HEK293 (cell line): ENCODE results near the gene ATP5ME.

Experiments
- CTCF ChIA-PET: fragments of 350-600 bp; formaldehyde crosslinking; extraction: SDS; loops from one replicate; lab custom pipeline; 2021; ENCODE audit warnings: antibody characterized with exemption; lab: Yijun Ruan, JAX
- POLR2A ChIA-PET: fragments of 300-600 bp; formaldehyde crosslinking; extraction: SDS; loops from one replicate; lab custom pipeline; 2020; ENCODE audit warnings: antibody characterized with exemption, inconsistent platforms; lab: Yijun Ruan, JAX
- H3K27ac ChIP-seq: fragments of 200-500 bp; sonication (Bioruptor generic); 2 replicates; pipeline ENCODE4 v1.5.1; 2014; ENCODE audit warnings: low read depth, low read length, control low read depth, inconsistent platforms; ENCODE audit errors: extremely low read depth
- H3K36me3 ChIP-seq, 2 experiments: fragments of 200-500 bp in 1 of 2; sonication (Bioruptor generic) in 1 of 2; 1 replicate in 1 of 2; 2 replicates in 1 of 2; pipeline ENCODE4 v1.5.1; 2014 to 2017; ENCODE audit warnings: inconsistent platforms in 2 of 2, low read length in 2 of 2; ENCODE audit not compliant: control insufficient read depth in 2 of 2, insufficient read depth in 1 of 2
- H3K4me1 ChIP-seq: fragments of 200-500 bp; sonication (Bioruptor generic); 2 replicates; pipeline ENCODE4 v1.5.1; 2014; ENCODE audit warnings: mild to moderate bottlenecking, low read length, inconsistent platforms; ENCODE audit not compliant: control insufficient read depth, insufficient read depth
- H3K4me3 ChIP-seq: 2 replicates; pipeline ENCODE4 v1.5.1; 2011; ENCODE audit warnings: low read depth, mild to moderate bottlenecking, control low read depth, low read length, moderate library complexity
- H3K9me3 ChIP-seq: fragments of 200-500 bp; sonication (Bioruptor generic); 2 replicates; pipeline ENCODE4 v1.5.1; 2014; ENCODE audit warnings: low read depth, low read length, inconsistent platforms; ENCODE audit not compliant: control insufficient read depth, insufficient read depth
- GFI1B ChIP-seq: fragments of 450-650 bp; formaldehyde crosslinking; IDR thresholded peaks from 2 replicates; pipeline ENCODE4 v1.5.1; 2016; ENCODE audit warnings: missing biosample characterization, missing genetic modification characterization
- OSR2 ChIP-seq: fragments of 450-650 bp; formaldehyde crosslinking; IDR thresholded peaks from 2 replicates; pipeline ENCODE4 v1.5.1; 2016; ENCODE audit warnings: missing biosample characterization, missing genetic modification characterization
- PATZ1 ChIP-seq: fragments of 450-650 bp; formaldehyde crosslinking; IDR thresholded peaks from 2 replicates; pipeline ENCODE4 v1.5.1; 2016; ENCODE audit warnings: missing biosample characterization, missing genetic modification characterization
- PRDM10 ChIP-seq: fragments of 450-650 bp; formaldehyde crosslinking; IDR thresholded peaks from 2 replicates; pipeline ENCODE4 v1.5.1; 2016; ENCODE audit warnings: missing biosample characterization, missing genetic modification characterization
- SCRT2 ChIP-seq: fragments of 450-650 bp; formaldehyde crosslinking; IDR thresholded peaks from 2 replicates; pipeline ENCODE4 v1.5.1; 2016; ENCODE audit warnings: missing biosample characterization, missing genetic modification characterization
- ZBTB7A ChIP-seq: fragments of 450-650 bp; formaldehyde crosslinking; IDR thresholded peaks from 2 replicates; pipeline ENCODE4 v1.5.1; 2016; ENCODE audit warnings: low read depth, missing biosample characterization, missing genetic modification characterization
- ZIC2 ChIP-seq: fragments of 450-650 bp; formaldehyde crosslinking; IDR thresholded peaks from 2 replicates; pipeline ENCODE4 v1.5.1; 2016; ENCODE audit warnings: missing biosample characterization, missing genetic modification characterization
- ZNF155 ChIP-seq: fragments of 450-650 bp; formaldehyde crosslinking; IDR thresholded peaks from 2 replicates; pipeline ENCODE4 v1.5.1; 2016; ENCODE audit warnings: missing biosample characterization, missing genetic modification characterization
- ZNF175 ChIP-seq: fragments of 450-650 bp; formaldehyde crosslinking; IDR thresholded peaks from 2 replicates; pipeline ENCODE4 v1.5.1; 2016; ENCODE audit warnings: missing biosample characterization, missing genetic modification characterization
- ZNF2 ChIP-seq: fragments of 450-650 bp; formaldehyde crosslinking; IDR thresholded peaks from 2 replicates; pipeline ENCODE4 v1.5.1; 2016; ENCODE audit warnings: missing biosample characterization, missing genetic modification characterization
- ZNF221 ChIP-seq: fragments of 450-650 bp; formaldehyde crosslinking; IDR thresholded peaks from 2 replicates; pipeline ENCODE4 v1.5.1; 2017; ENCODE audit warnings: missing biosample characterization, missing genetic modification characterization, borderline replicate concordance
- ZNF26 ChIP-seq: fragments of 450-650 bp; formaldehyde crosslinking; IDR thresholded peaks from 2 replicates; pipeline ENCODE4 v1.5.1; 2016; ENCODE audit warnings: missing biosample characterization, missing genetic modification characterization
- ZNF391 ChIP-seq: fragments of 450-650 bp; formaldehyde crosslinking; IDR thresholded peaks from 2 replicates; pipeline ENCODE4 v1.5.1; 2016; ENCODE audit warnings: low read depth, missing biosample characterization, missing genetic modification characterization, borderline replicate concordance
- ZNF398 ChIP-seq: fragments of 450-650 bp; formaldehyde crosslinking; IDR thresholded peaks from 2 replicates; pipeline ENCODE4 v1.5.1; 2017; ENCODE audit warnings: missing biosample characterization, missing genetic modification characterization
- ZNF423 ChIP-seq: fragments of 450-650 bp; formaldehyde crosslinking; IDR thresholded peaks from 2 replicates; pipeline ENCODE4 v1.5.1; 2016; ENCODE audit warnings: missing biosample characterization, missing genetic modification characterization
- ZNF488 ChIP-seq: fragments of 450-650 bp; formaldehyde crosslinking; IDR thresholded peaks from 2 replicates; pipeline ENCODE4 v1.5.1; 2016; ENCODE audit warnings: missing biosample characterization, missing genetic modification characterization
- ZNF660 ChIP-seq: fragments of 450-650 bp; IDR thresholded peaks from 2 replicates; pipeline ENCODE4 v1.5.1; 2018; ENCODE audit warnings: missing biosample characterization, mild to moderate bottlenecking, missing genetic modification characterization
- ZNF707 ChIP-seq: fragments of 450-650 bp; formaldehyde crosslinking; IDR thresholded peaks from 2 replicates; pipeline ENCODE4 v1.5.1; 2016; ENCODE audit warnings: missing biosample characterization, missing genetic modification characterization
- ZNF76 ChIP-seq: fragments of 450-650 bp; formaldehyde crosslinking; IDR thresholded peaks from 2 replicates; pipeline ENCODE4; 2016; ENCODE audit warnings: low read depth, missing biosample characterization, missing genetic modification characterization, borderline replicate concordance
- TF ChIP-seq, protein P1 (sequence below): fragments of 450-650 bp; formaldehyde crosslinking; IDR thresholded peaks from 2 replicates; pipeline ENCODE4 v1.5.1; 2016; ENCODE audit warnings: missing biosample characterization, missing genetic modification characterization, borderline replicate concordance

The ATP5ME gene

DNA sequence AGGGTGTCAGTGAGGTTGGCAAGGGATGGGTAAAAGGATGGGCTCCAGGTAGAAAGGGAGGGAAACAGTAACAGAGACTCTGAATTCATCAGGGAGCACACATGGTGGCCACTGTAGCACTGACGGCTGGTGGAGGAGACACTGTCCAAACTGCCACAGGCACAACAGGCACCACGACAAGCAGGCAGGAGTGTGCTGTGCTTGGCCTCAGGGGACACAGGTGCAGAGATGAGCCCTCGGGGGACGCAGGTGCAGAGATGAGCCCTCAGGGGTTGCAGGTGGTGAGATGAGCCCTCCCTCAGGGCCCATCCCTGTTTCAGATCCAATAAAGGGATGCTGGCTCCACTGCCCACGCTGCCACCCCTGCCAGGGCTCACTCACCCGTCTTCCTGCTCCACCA, 41.1 kb downstream of the ATP5ME start (continued):
- TF ChIP-seq, protein P1, sequence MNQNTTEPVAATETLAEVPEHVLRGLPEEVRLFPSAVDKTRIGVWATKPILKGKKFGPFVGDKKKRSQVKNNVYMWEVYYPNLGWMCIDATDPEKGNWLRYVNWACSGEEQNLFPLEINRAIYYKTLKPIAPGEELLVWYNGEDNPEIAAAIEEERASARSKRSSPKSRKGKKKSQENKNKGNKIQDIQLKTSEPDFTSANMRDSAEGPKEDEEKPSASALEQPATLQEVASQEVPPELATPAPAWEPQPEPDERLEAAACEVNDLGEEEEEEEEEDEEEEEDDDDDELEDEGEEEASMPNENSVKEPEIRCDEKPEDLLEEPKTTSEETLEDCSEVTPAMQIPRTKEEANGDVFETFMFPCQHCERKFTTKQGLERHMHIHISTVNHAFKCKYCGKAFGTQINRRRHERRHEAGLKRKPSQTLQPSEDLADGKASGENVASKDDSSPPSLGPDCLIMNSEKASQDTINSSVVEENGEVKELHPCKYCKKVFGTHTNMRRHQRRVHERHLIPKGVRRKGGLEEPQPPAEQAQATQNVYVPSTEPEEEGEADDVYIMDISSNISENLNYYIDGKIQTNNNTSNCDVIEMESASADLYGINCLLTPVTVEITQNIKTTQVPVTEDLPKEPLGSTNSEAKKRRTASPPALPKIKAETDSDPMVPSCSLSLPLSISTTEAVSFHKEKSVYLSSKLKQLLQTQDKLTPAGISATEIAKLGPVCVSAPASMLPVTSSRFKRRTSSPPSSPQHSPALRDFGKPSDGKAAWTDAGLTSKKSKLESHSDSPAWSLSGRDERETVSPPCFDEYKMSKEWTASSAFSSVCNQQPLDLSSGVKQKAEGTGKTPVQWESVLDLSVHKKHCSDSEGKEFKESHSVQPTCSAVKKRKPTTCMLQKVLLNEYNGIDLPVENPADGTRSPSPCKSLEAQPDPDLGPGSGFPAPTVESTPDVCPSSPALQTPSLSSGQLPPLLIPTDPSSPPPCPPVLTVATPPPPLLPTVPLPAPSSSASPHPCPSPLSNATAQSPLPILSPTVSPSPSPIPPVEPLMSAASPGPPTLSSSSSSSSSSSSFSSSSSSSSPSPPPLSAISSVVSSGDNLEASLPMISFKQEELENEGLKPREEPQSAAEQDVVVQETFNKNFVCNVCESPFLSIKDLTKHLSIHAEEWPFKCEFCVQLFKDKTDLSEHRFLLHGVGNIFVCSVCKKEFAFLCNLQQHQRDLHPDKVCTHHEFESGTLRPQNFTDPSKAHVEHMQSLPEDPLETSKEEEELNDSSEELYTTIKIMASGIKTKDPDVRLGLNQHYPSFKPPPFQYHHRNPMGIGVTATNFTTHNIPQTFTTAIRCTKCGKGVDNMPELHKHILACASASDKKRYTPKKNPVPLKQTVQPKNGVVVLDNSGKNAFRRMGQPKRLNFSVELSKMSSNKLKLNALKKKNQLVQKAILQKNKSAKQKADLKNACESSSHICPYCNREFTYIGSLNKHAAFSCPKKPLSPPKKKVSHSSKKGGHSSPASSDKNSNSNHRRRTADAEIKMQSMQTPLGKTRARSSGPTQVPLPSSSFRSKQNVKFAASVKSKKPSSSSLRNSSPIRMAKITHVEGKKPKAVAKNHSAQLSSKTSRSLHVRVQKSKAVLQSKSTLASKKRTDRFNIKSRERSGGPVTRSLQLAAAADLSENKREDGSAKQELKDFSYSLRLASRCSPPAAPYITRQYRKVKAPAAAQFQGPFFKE (tag by site-specific recombination), result no peak
- TF ChIP-seq ZBTB7A (tag by site-specific recombination) (no peak), ZNF660 (no peak)
- TF ChIP-seq, all 188 proteins: peak for 0

DNA sequence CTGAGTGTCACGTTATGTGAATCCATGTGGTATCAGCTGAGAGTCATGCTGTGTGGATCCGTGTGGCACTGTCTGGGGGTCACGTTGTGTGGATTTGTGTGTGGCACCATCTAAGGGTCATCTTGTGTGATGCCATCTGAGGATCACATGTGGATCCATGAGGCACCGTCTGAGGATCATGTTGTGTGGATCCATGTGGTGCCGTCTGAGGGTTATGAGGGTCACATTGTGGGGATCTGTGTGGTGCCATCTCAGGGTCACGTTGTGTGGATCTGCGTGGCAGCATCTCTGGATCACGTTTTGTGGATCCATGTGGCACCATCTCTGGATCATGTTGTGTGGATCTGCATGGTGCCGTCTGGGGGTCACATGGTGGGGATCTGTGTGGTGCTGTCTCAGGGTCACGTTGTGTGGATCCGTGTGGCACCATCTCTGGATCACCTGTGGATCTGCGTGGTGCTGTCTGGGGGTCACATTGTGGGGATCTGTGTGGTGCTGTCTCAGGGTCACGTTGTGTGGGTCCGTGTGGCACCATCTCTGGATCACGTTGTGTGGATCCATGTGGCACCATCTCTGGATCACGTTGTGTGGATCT, 41.8 kb downstream of the ATP5ME start:
- no peaks in the 10 kb centered on the region for H3K9me3 ChIP-seq
- POLR2A ChIA-PET, result no interaction called here
- TF ChIP-seq ZNF221 (tag by site-specific recombination), result no peak
- TF ChIP-seq ZIC2, result no peak
- no peak for TF ChIP-seq ZNF398 (tag by site-specific recombination)
- TF ChIP-seq ZNF423, result no peak
- no peak for TF ChIP-seq SCRT2 (tag by site-specific recombination)
- no peak for TF ChIP-seq OSR2 (tag by site-specific recombination)
- no peak for TF ChIP-seq GFI1B (tag by site-specific recombination)
- TF ChIP-seq PRDM10 (tag by site-specific recombination), result no peak
- no peak for TF ChIP-seq ZNF175 (tag by site-specific recombination)
- TF ChIP-seq ZNF2 (tag by site-specific recombination), result no peak
- no peak for TF ChIP-seq ZNF391 (tag by site-specific recombination)
- TF ChIP-seq ZNF488 (tag by site-specific recombination), result no peak
- TF ChIP-seq ZNF76 (tag by site-specific recombination), result no peak
- no peak for TF ChIP-seq ZNF26 (tag by site-specific recombination)
- TF ChIP-seq ZNF707 (tag by site-specific recombination), result no peak
- TF ChIP-seq PATZ1 (tag by site-specific recombination), result no peak
- no peak for TF ChIP-seq ZNF155 (tag by site-specific recombination)

More for the DNA sequence above, 41.8 kb downstream of the ATP5ME start:
- Histone ChIP-seq H3K36me3 (no peaks in the 10 kb centered on the region), H3K27ac (no peak overlapping the region), H3K4me3 (no peak overlapping the region), H3K4me1 (no peaks in the 10 kb centered on the region)
- CTCF ChIA-PET, result no interaction called here
